Testis (tissue), 2 donors: ENCODE results near the gene AQP5.

ENCODE experiments used
- CTCF ChIP-seq, 3 experiments: fragments of 450-650 bp in 2 of 3; fragments of 200-600 bp in 1 of 3; sonication (generic) in 1 of 3; IDR thresholded peaks; one replicate each; pipeline ENCODE4 v1.5.1; 2016 to 2019; ENCODE audit warnings: antibody characterized with exemption in 3 of 3, mild to moderate bottlenecking in 2 of 3, moderate library complexity in 1 of 3
- POLR2A ChIP-seq: fragments of 450-650 bp; IDR thresholded peaks from one replicate; pipeline ENCODE4 v1.6.1; 2017; ENCODE audit warnings: antibody characterized with exemption, mild to moderate bottlenecking, moderate library complexity

GRCh38 chr12:49945394-49946080 lies 16.1 kb upstream of the AQP5 start:
- no peak for TF ChIP-seq POLR2A
- peak; percentile 62 to 78 (median 75) for TF ChIP-seq CTCF (IDR thresholded peaks at IDR 0.05)
